ENCODE data around the gene STARD7.

DNA sequence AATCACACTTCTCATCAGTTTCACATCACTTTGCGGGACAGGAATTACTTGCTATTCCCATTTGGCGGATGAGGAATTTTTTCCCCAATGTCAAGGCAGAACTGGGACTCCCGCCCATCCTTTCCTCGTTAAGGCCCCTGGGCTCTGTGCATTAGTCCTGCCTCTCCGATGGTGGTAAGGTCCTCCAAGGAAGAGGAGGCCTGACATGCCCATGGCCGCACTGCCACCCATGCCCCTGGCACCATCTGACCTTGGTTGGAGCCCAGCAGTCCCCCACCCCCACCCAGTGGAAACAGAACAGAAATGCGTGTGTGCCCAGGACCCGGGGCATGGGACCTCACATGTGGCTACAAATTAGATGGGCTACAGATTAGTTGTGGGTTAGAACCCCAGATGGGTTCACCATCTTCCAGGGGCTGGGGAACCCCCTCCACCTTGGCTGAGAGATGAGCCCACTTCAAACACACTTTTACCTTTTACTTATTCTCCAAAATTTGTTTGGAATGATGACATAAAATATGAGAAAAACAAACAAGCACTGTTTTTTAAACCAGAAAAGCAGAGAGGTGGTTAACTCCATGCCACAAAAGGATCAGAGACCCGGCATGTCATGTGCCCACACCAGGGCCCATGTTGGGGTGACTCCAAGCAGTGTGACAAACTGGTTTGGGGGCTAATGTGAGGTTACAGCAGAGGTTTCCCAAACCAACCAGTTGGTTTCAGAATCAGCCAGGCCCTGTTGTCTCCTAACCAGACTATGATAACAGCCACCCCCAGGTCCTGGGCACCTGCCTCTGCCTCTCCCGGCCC lies 52.4 kb downstream of the STARD7 start:
- TF ChIP-seq POLR2A (IDR thresholded peaks at IDR 0.05) (no peak), POLR2AphosphoS5 (IDR thresholded peaks at IDR 0.05) (no peak), EP300 (IDR thresholded peaks at IDR 0.05) (no peak)
- TF ChIP-seq, protein P1, sequence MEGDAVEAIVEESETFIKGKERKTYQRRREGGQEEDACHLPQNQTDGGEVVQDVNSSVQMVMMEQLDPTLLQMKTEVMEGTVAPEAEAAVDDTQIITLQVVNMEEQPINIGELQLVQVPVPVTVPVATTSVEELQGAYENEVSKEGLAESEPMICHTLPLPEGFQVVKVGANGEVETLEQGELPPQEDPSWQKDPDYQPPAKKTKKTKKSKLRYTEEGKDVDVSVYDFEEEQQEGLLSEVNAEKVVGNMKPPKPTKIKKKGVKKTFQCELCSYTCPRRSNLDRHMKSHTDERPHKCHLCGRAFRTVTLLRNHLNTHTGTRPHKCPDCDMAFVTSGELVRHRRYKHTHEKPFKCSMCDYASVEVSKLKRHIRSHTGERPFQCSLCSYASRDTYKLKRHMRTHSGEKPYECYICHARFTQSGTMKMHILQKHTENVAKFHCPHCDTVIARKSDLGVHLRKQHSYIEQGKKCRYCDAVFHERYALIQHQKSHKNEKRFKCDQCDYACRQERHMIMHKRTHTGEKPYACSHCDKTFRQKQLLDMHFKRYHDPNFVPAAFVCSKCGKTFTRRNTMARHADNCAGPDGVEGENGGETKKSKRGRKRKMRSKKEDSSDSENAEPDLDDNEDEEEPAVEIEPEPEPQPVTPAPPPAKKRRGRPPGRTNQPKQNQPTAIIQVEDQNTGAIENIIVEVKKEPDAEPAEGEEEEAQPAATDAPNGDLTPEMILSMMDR (IDR thresholded peaks at IDR 0.05): no peak

All from gastroesophageal sphincter (tissue), 3 donors.